ENCODE measurements around the gene PTPRZ1. TPM values are rescaled to one million over a fixed set of nuclear protein-coding genes. Genes with fewer than 3 reads are reported as not detected.

The PTPRZ1 gene
- total RNA-seq, 1 experiment from 2014 or later = not detected

DNA sequence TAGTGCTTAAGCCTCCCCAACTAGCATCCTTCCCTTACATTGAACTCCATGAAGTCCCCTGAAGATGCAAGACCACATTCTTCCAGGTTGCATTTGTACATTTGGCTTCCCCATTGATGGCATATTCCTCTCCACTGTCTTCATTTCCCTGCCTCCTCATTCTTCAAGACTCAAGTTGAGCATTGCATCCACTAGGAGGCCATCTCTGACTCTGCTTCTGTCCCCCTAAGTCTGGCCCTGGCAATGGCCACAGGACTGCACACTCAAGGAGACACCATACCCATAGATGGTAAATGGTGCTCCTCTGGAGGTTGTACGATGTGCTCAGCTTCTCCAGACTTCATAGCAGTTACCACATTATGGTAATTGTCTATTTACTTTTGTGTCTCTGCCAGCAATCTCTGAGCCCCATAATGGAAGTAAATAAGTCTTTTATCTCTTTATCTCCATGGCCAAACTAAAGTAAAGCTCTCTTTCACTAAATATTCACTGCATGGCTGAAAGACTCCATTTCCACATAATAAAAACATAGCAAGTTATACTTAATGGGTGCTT, 112.6 kb downstream of the PTPRZ1 start:
- no peak overlapping the region for H3K4me3 Mint-ChIP-seq (ENCODE audit: unreplicated experiment)
- CTCF ChIA-PET = interaction anchor here (1.7 kb wide), 1 partner anchor 9 kb away, joined by 8 read pairs; no protein-coding TSS in a partner anchor
- BruUV-seq (replicated peaks) = no TSS peak
- POLR2A ChIA-PET = no interaction called here
- no peaks in the 10 kb centered on the region for H3K27me3 ChIP-seq (replicated peaks; ENCODE audit: control insufficient read depth, insufficient read depth, low read length)
- peaks cover 5% of the 10 kb centered on the region for H3K36me3 Mint-ChIP-seq (ENCODE audit: insufficient read depth, unreplicated experiment)
- intact Hi-C loops (cut with micrococcal nuclease; ENCODE audit: unreplicated experiment) = no loop called here
- H3K9me3 Mint-ChIP-seq (ENCODE audit: unreplicated experiment) = no peaks in the 10 kb centered on the region
- H3K36me3 ChIP-seq (ENCODE audit: control insufficient read depth, insufficient read depth, low read length) = no peaks in the 10 kb centered on the region
- H3K4me3 ChIP-seq (ENCODE audit: low read depth, low read length) = no peak overlapping the region
- peaks cover 4% of the 10 kb centered on the region for H3K27me3 Mint-ChIP-seq (ENCODE audit: insufficient read depth, unreplicated experiment)
- H3K4me1 Mint-ChIP-seq (ENCODE audit: low read depth, unreplicated experiment) = no peaks in the 10 kb centered on the region
- H3K9me3 ChIP-seq = no peaks in the 10 kb centered on the region
- no peaks in the 10 kb centered on the region for H3K4me1 ChIP-seq
- DNase-seq = no peak
- TF ChIP-seq, protein P1, sequence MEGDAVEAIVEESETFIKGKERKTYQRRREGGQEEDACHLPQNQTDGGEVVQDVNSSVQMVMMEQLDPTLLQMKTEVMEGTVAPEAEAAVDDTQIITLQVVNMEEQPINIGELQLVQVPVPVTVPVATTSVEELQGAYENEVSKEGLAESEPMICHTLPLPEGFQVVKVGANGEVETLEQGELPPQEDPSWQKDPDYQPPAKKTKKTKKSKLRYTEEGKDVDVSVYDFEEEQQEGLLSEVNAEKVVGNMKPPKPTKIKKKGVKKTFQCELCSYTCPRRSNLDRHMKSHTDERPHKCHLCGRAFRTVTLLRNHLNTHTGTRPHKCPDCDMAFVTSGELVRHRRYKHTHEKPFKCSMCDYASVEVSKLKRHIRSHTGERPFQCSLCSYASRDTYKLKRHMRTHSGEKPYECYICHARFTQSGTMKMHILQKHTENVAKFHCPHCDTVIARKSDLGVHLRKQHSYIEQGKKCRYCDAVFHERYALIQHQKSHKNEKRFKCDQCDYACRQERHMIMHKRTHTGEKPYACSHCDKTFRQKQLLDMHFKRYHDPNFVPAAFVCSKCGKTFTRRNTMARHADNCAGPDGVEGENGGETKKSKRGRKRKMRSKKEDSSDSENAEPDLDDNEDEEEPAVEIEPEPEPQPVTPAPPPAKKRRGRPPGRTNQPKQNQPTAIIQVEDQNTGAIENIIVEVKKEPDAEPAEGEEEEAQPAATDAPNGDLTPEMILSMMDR (IDR thresholded peaks at IDR 0.05; ENCODE audit: insufficient read depth in 1 of 2, low read depth in 1 of 2, low read length in 1 of 2, severe bottlenecking in 1 of 2, unreplicated experiment in 1 of 2) = no peak
- H3K27ac Mint-ChIP-seq (ENCODE audit: unreplicated experiment) = no peak overlapping the region

DNA sequence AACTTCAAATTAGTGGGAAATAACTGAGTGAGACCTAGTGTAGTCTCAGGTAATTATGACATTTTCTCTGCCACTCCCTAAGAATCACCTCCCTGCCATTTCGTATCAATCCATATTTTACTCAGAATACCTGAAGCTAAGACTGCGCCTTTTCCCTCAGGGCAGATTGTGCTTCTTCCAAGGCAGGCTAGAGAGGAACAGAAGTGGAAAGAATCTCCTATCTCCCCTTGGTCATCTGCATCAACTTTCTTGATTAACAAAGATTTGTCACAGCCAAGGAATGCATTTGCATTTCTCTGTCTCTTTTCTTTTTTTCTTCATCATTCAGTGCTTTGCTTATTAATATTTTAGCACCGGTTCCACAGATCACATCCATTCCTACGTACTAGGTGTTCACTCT, 119.1 kb downstream of the PTPRZ1 start:
- DNase-seq = no peak
- Mint-ChIP-seq H3K27ac (ENCODE audit: unreplicated experiment) (no peak overlapping the region), H3K9me3 (ENCODE audit: unreplicated experiment) (no peaks in the 10 kb centered on the region), H3K4me3 (ENCODE audit: unreplicated experiment) (no peak overlapping the region), H3K27me3 (ENCODE audit: insufficient read depth, unreplicated experiment) (no peaks in the 10 kb centered on the region), H3K4me1 (ENCODE audit: low read depth, unreplicated experiment) (no peaks in the 10 kb centered on the region), H3K36me3 (ENCODE audit: insufficient read depth, unreplicated experiment) (no peaks in the 10 kb centered on the region)
- Histone ChIP-seq H3K4me3 (ENCODE audit: low read depth, low read length) (no peak overlapping the region), H3K9me3 (no peaks in the 10 kb centered on the region), H3K27me3 (replicated peaks; ENCODE audit: control insufficient read depth, insufficient read depth, low read length) (no peaks in the 10 kb centered on the region), H3K4me1 (no peaks in the 10 kb centered on the region), H3K36me3 (ENCODE audit: control insufficient read depth, insufficient read depth, low read length) (no peaks in the 10 kb centered on the region)
- ChIA-PET POLR2A (no interaction called here), CTCF (no interaction called here)
- TF ChIP-seq, protein P1 (IDR thresholded peaks at IDR 0.05; ENCODE audit: insufficient read depth in 1 of 2, low read depth in 1 of 2, low read length in 1 of 2, severe bottlenecking in 1 of 2, unreplicated experiment in 1 of 2) = no peak
- intact Hi-C loops (cut with micrococcal nuclease; ENCODE audit: unreplicated experiment) = loop anchor here (10.0 kb wide), 1 partner anchor 867 kb away; no protein-coding TSS in a partner anchor
- no TSS peak for BruUV-seq (replicated peaks)

DNA sequence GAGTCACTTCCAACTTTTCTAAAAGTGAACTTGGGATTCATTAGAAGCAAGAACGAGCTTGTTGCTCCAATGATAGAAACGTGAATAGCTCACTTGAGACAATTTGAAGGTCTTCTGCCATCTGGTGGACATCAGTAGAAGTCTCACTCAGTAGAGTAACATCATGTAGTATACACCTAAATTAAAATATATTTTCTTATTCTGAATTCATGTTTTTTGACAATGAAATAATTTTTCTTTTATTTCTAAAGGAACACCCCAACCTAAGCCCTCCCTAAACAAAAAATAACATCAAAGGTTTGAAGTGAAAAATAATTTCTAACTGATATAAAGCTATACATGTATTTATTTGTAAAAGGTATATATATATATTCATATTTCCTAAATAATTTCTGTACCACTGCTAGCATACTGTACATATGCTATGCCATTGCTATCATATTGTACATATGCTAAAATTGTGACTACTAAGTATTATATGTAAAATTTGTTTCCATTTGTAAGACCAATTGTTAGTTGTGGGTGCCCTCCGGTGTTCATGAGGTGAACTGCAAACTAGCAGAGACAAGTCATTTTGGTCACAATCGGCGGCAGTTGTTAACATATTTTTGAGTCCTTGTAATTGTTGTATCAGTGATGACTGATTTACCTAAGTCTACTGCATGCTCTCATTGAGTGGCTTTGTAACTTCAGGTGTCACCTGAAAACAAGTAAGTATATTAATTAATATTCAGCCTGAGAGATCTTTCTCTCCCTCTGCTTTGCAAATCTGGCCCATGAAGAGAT, 121.9 kb downstream of the PTPRZ1 start:
- H3K27me3 Mint-ChIP-seq (ENCODE audit: insufficient read depth, unreplicated experiment) = no peaks in the 10 kb centered on the region
- CTCF ChIA-PET = interaction anchor here (0.6 to 1.3 kb wide), 21 partner anchors 9 to 665 kb away, joined by 3 to 26 read pairs (median 3); no protein-coding TSS in a partner anchor
- POLR2A ChIA-PET = no interaction called here
- DNase-seq = peak; percentile 67 to 69
- Histone ChIP-seq H3K36me3 (ENCODE audit: control insufficient read depth, insufficient read depth, low read length) (no peaks in the 10 kb centered on the region), H3K9me3 (no peaks in the 10 kb centered on the region), H3K4me1 (no peaks in the 10 kb centered on the region), H3K27me3 (replicated peaks; ENCODE audit: control insufficient read depth, insufficient read depth, low read length) (no peaks in the 10 kb centered on the region), H3K4me3 (ENCODE audit: low read depth, low read length) (no peak overlapping the region)
- H3K9me3 Mint-ChIP-seq (ENCODE audit: unreplicated experiment) = no peaks in the 10 kb centered on the region
- H3K4me3 Mint-ChIP-seq (ENCODE audit: unreplicated experiment) = no peak overlapping the region
- no peaks in the 10 kb centered on the region for H3K4me1 Mint-ChIP-seq (ENCODE audit: low read depth, unreplicated experiment)
- H3K36me3 Mint-ChIP-seq (ENCODE audit: insufficient read depth, unreplicated experiment) = no peaks in the 10 kb centered on the region
- H3K27ac Mint-ChIP-seq (ENCODE audit: unreplicated experiment) = no peak overlapping the region
- TF ChIP-seq, protein P1 (IDR thresholded peaks at IDR 0.05; ENCODE audit: insufficient read depth in 1 of 2, low read depth in 1 of 2, low read length in 1 of 2, severe bottlenecking in 1 of 2, unreplicated experiment in 1 of 2) = peak; percentile 84 to 91
- intact Hi-C loops (cut with micrococcal nuclease; ENCODE audit: unreplicated experiment) = loop anchor here (1.0 to 10.0 kb wide), 6 partner anchors 123 to 870 kb away; partner anchors contain the start of gene PTPRZ1
- no TSS peak for BruUV-seq (replicated peaks)
